ENCODE data around the gene TTLL8. TPM values are rescaled to one million over a fixed set of nuclear protein-coding genes. Genes with fewer than 3 reads are reported as not detected.
A peak's percentile ranks its signal among the peaks of the same experiment; 100 is the strongest.
"Not testable (repeated sequence)": the region's sequence is repeated elsewhere in the genome, so short reads cannot be mapped to it uniquely, and the experiment has no call there.

The TTLL8 gene
- total RNA-seq, 2 experiments from 2014 or later: not detected

GRCh38 chr22:50088096-50088495 lies 30.0 kb upstream of the TTLL8 start:
- POLR2A ChIA-PET: no interaction called here
- no peak overlapping the region for H3K27ac Mint-ChIP-seq

GRCh38 chr22:50087646-50088045 lies 29.5 kb upstream of the TTLL8 start:
- Mint-ChIP-seq H3K36me3 (ENCODE audit: low read depth) (peaks cover 7% of the 10 kb centered on the region), H3K4me3 (no peak overlapping the region), H3K9me3 (peaks cover 25% of the 10 kb centered on the region), H3K27me3 (peaks cover 10% of the 10 kb centered on the region), H3K27ac (no peak overlapping the region), H3K4me1 (peaks cover 2% of the 10 kb centered on the region)
- ChIA-PET POLR2A (no interaction called here), CTCF (interaction anchor here (0.9 kb wide), 1 partner anchor 36 kb away, joined by 3 read pairs; no protein-coding TSS in a partner anchor)
- no peak for DNase-seq

More at GRCh38 chr22:50088096-50088495, 30.0 kb upstream of the TTLL8 start:
- CTCF ChIA-PET: interaction anchor here (0.9 kb wide), 1 partner anchor 36 kb away, joined by 3 read pairs; no protein-coding TSS in a partner anchor
- Mint-ChIP-seq H3K4me1 (peaks cover 2% of the 10 kb centered on the region), H3K27me3 (peaks cover 10% of the 10 kb centered on the region), H3K9me3 (peaks cover 25% of the 10 kb centered on the region), H3K4me3 (no peak overlapping the region), H3K36me3 (ENCODE audit: low read depth) (peaks cover 7% of the 10 kb centered on the region)
- DNase-seq: no peak

- DNase-seq; H3K27ac Mint-ChIP-seq; H3K4me3 Mint-ChIP-seq; H3K4me1 Mint-ChIP-seq; H3K36me3 Mint-ChIP-seq (ENCODE audit: low read depth); CTCF ChIA-PET; POLR2A ChIA-PET: not testable (repeated sequence)
- H3K9me3 Mint-ChIP-seq: peaks cover 25% of the 10 kb centered on the region
- peaks cover 10% of the 10 kb centered on the region for H3K27me3 Mint-ChIP-seq
Observed at GRCh38 chr22:50086975-50087374, 28.9 kb upstream of the TTLL8 start.

GRCh38 chr22:50086526-50086925 lies 28.4 kb upstream of the TTLL8 start:
- ChIA-PET POLR2A (no interaction called here), CTCF (no interaction called here)
- H3K4me3 Mint-ChIP-seq: no peak overlapping the region
- peaks cover 10% of the 10 kb centered on the region for H3K27me3 Mint-ChIP-seq
- peaks cover 25% of the 10 kb centered on the region for H3K9me3 Mint-ChIP-seq
- H3K36me3 Mint-ChIP-seq (ENCODE audit: low read depth): peaks cover 7% of the 10 kb centered on the region
- H3K4me1 Mint-ChIP-seq: peaks cover 2% of the 10 kb centered on the region
- no peak overlapping the region for H3K27ac Mint-ChIP-seq
- DNase-seq: no peak

GRCh38 chr22:50085211-50085972 lies 27.3 kb upstream of the TTLL8 start, which contains the start of gene MLC1:
TSS of gene MLC1 (minus strand) at chr22:50085426. CDS start at chr22:50084902, 524 bp downstream.
- H3K27me3 Mint-ChIP-seq: peaks cover 10% of the 10 kb centered on the region
- H3K36me3 Mint-ChIP-seq (ENCODE audit: low read depth): peaks cover 7% of the 10 kb centered on the region
- POLR2A ChIA-PET: no interaction called here
- peaks cover 2% of the 10 kb centered on the region for H3K4me1 Mint-ChIP-seq
- H3K27ac Mint-ChIP-seq: no peak within 1 kb of the TSS
- no peak for DNase-seq
- peaks cover 23% of the 10 kb centered on the region for H3K9me3 Mint-ChIP-seq
- H3K4me3 Mint-ChIP-seq: no peak within 1 kb of the TSS
- CTCF ChIA-PET: interaction anchor here (0.9 to 1.5 kb wide), 2 partner anchors 55 to 146 kb away, joined by 3 to 4 read pairs; no protein-coding TSS in a partner anchor

- H3K27ac Mint-ChIP-seq: no peak overlapping the region
- ChIA-PET POLR2A (no interaction called here), CTCF (interaction anchor here (0.9 to 1.5 kb wide), 3 partner anchors 54 to 145 kb away, joined by 3 to 4 read pairs (median 3); no protein-coding TSS in a partner anchor)
- H3K4me1 Mint-ChIP-seq: peaks cover 2% of the 10 kb centered on the region
- peak; percentile 3 for DNase-seq
- peaks cover 21% of the 10 kb centered on the region for H3K9me3 Mint-ChIP-seq
- no peak overlapping the region for H3K4me3 Mint-ChIP-seq
- H3K36me3 Mint-ChIP-seq (ENCODE audit: low read depth): peaks cover 7% of the 10 kb centered on the region
- peaks cover 10% of the 10 kb centered on the region for H3K27me3 Mint-ChIP-seq
Observed at GRCh38 chr22:50084614-50085021, 26.5 kb upstream of the TTLL8 start.

GRCh38 chr22:50084080-50084477 lies 26.0 kb upstream of the TTLL8 start:
- ChIA-PET POLR2A (no interaction called here), CTCF (interaction anchor here (0.9 to 1.5 kb wide), 3 partner anchors 54 to 144 kb away, joined by 3 to 4 read pairs (median 3); no protein-coding TSS in a partner anchor)
- H3K36me3 Mint-ChIP-seq (ENCODE audit: low read depth): peaks cover 7% of the 10 kb centered on the region
- H3K9me3 Mint-ChIP-seq: peaks cover 16% of the 10 kb centered on the region
- H3K4me1 Mint-ChIP-seq: peaks cover 2% of the 10 kb centered on the region
- H3K27ac Mint-ChIP-seq: no peak overlapping the region
- no peak overlapping the region for H3K4me3 Mint-ChIP-seq
- peak; percentile 3 for DNase-seq
- H3K27me3 Mint-ChIP-seq: peaks cover 10% of the 10 kb centered on the region

GRCh38 chr22:50083462-50084079 lies 25.5 kb upstream of the TTLL8 start:
- Mint-ChIP-seq H3K4me3 (no peak overlapping the region), H3K4me1 (peaks cover 2% of the 10 kb centered on the region), H3K36me3 (ENCODE audit: low read depth) (peaks cover 7% of the 10 kb centered on the region), H3K9me3 (peaks cover 16% of the 10 kb centered on the region), H3K27me3 (peaks cover 10% of the 10 kb centered on the region), H3K27ac (no peak overlapping the region)
- CTCF ChIA-PET: interaction anchor here (0.6 to 1.1 kb wide), 2 partner anchors 137 to 249 kb away, joined by 3 read pairs; no protein-coding TSS in a partner anchor
- no peak for DNase-seq
- POLR2A ChIA-PET: no interaction called here

GRCh38 chr22:50082961-50083461 lies 24.9 kb upstream of the TTLL8 start:
- Mint-ChIP-seq H3K9me3 (peaks cover 15% of the 10 kb centered on the region), H3K36me3 (ENCODE audit: low read depth) (peaks cover 7% of the 10 kb centered on the region), H3K4me3 (no peak overlapping the region), H3K4me1 (peaks cover 2% of the 10 kb centered on the region), H3K27ac (no peak overlapping the region), H3K27me3 (peaks cover 10% of the 10 kb centered on the region)
- ChIA-PET POLR2A (no interaction called here), CTCF (interaction anchor here (0.6 kb wide), 1 partner anchor 249 kb away, joined by 3 read pairs; no protein-coding TSS in a partner anchor)
- no peak for DNase-seq

- H3K36me3 Mint-ChIP-seq (ENCODE audit: low read depth): peaks cover 5% of the 10 kb centered on the region
- ChIA-PET CTCF (no interaction called here), POLR2A (no interaction called here)
- H3K4me1 Mint-ChIP-seq: peaks cover 2% of the 10 kb centered on the region
- H3K4me3 Mint-ChIP-seq: no peak overlapping the region
- peaks cover 8% of the 10 kb centered on the region for H3K27me3 Mint-ChIP-seq
- no peak for DNase-seq
- H3K9me3 Mint-ChIP-seq: peaks cover 9% of the 10 kb centered on the region
- H3K27ac Mint-ChIP-seq: no peak overlapping the region
Observed at GRCh38 chr22:50082197-50082715, 24.2 kb upstream of the TTLL8 start.

- Mint-ChIP-seq H3K4me3 (no peak overlapping the region), H3K27ac (no peak overlapping the region), H3K36me3 (ENCODE audit: low read depth) (peaks cover 2% of the 10 kb centered on the region), H3K27me3 (peaks cover 8% of the 10 kb centered on the region), H3K4me1 (peaks cover 1% of the 10 kb centered on the region), H3K9me3 (peaks cover 2% of the 10 kb centered on the region)
- CTCF ChIA-PET: no interaction called here
- POLR2A ChIA-PET: no interaction called here
- DNase-seq: no peak
Observed at GRCh38 chr22:50081426-50082196, 23.5 kb upstream of the TTLL8 start.

GRCh38 chr22:50080077-50080465 lies 22.0 kb upstream of the TTLL8 start:
- Mint-ChIP-seq H3K27me3 (peaks cover under 1% of the 10 kb centered on the region), H3K27ac (no peak overlapping the region), H3K4me3 (no peak overlapping the region), H3K36me3 (ENCODE audit: low read depth) (no peaks in the 10 kb centered on the region), H3K9me3 (no peaks in the 10 kb centered on the region), H3K4me1 (no peaks in the 10 kb centered on the region)
- ChIA-PET POLR2A (no interaction called here), CTCF (interaction anchor here (1.2 kb wide), 1 partner anchor 13 kb away, joined by 5 read pairs; no protein-coding TSS in a partner anchor)
- DNase-seq: no peak
